PC-9 (cell line): ENCODE data around the gene TRAF3IP1. TPM values are rescaled to one million over a fixed set of nuclear protein-coding genes. Genes with fewer than 3 reads are reported as not detected.

Experiments used
- BruUV-seq: library from RNA; stranded (reverse); fragments of 400-500 nt; replicated peaks from 2 replicates; lab custom pipeline; 2021; lab: Mats Ljungman, UMichigan
- CTCF ChIA-PET: fragments of 300-600 bp; sonication (Branson Sonifier 250); formaldehyde crosslinking; loops from one replicate; lab custom pipeline; 2022; ENCODE audit warnings: antibody characterized with exemption; lab: Charles Lee
- POLR2A ChIA-PET: fragments of 300-600 bp; sonication (Branson Sonifier 250); formaldehyde crosslinking; loops from one replicate; lab custom pipeline; 2022; ENCODE audit warnings: antibody characterized with exemption; ENCODE audit not compliant: unreplicated experiment; lab: Charles Lee
- DNase-seq, 2 experiments: peaks; one replicate each; pipeline versions ENCODE4 v3.0.0 to v3.0.0-alpha.2; 2015 to 2022; ENCODE audit warnings: mixed read lengths in 1 of 2
- H2AFZ ChIP-seq: fragments of 200-600 bp; sonication (generic); 2 replicates; pipeline ENCODE4 v1.8.1; 2017; ENCODE audit warnings: antibody characterized with exemption
- H3F3A ChIP-seq: fragments of 200-600 bp; sonication (generic); 2 replicates; pipeline ENCODE4 v1.8.1; 2017; ENCODE audit warnings: antibody characterized with exemption, mild to moderate bottlenecking, low read depth; ENCODE audit not compliant: insufficient read depth
- H3K27ac ChIP-seq: fragments of 200-600 bp; sonication (generic); 2 replicates; pipeline ENCODE4 v1.6.1; 2016; ENCODE audit warnings: mixed run types
- H3K27me3 ChIP-seq: fragments of 200-600 bp; sonication (generic); 2 replicates; pipeline ENCODE4 v1.6.1; 2016; ENCODE audit warnings: low read depth, mixed run types; ENCODE audit not compliant: insufficient read depth
- H3K36me3 ChIP-seq: fragments of 200-600 bp; sonication (generic); 2 replicates; pipeline ENCODE4 v1.6.1; 2016; ENCODE audit warnings: low read depth, mixed run types
- H3K4me1 ChIP-seq: fragments of 200-600 bp; sonication (generic); replicated peaks from 2 replicates; pipeline ENCODE4 v1.6.1; 2016; ENCODE audit warnings: mixed run types; ENCODE audit not compliant: insufficient read depth
- H3K4me2 ChIP-seq: fragments of 200-600 bp; sonication (generic); 2 replicates; pipeline ENCODE4 v1.6.1; 2017; ENCODE audit warnings: mixed run types
- H3K4me3 ChIP-seq: fragments of 200-600 bp; sonication (generic); 2 replicates; pipeline ENCODE4 v1.6.1; 2016; ENCODE audit warnings: mixed run types
- H3K79me2 ChIP-seq: fragments of 200-600 bp; sonication (generic); 2 replicates; pipeline ENCODE4 v1.6.1; 2017; ENCODE audit warnings: low read depth, mixed run types
- H3K9me2 ChIP-seq: fragments of 200-600 bp; sonication (generic); 2 replicates; pipeline ENCODE4 v1.8.1; 2017; ENCODE audit warnings: mild to moderate bottlenecking; ENCODE audit not compliant: insufficient read depth
- H3K9me3 ChIP-seq: fragments of 200-600 bp; sonication (generic); 2 replicates; pipeline ENCODE4 v1.8.1; 2016; ENCODE audit warnings: low read depth; ENCODE audit not compliant: insufficient read depth
- H4K20me1 ChIP-seq: fragments of 200-600 bp; sonication (generic); 2 replicates; pipeline ENCODE4 v1.8.1; 2017; ENCODE audit not compliant: insufficient read depth
- CTCF ChIP-seq: fragments of 200-600 bp; sonication (generic); conservative IDR thresholded peaks from 2 replicates; pipeline ENCODE4 v1.6.1; 2017; ENCODE audit warnings: mixed run types, antibody characterized with exemption, mild to moderate bottlenecking, moderate library complexity
- EZH2 ChIP-seq: fragments of 200-600 bp; sonication (generic); IDR thresholded peaks from 2 replicates; pipeline ENCODE4 v1.8.0; 2017; ENCODE audit warnings: antibody characterized with exemption, low read depth
- intact Hi-C: fragments of 100-400 bp; cut with micrococcal nuclease; formaldehyde crosslinking; loops from one replicate; pipeline ENCODE4 v1.10.0; 2022; ENCODE audit not compliant: unreplicated experiment
- total RNA-seq: library from RNA; stranded (reverse); gene quantifications from 2 replicates; pipeline ENCODE4 v1.2.3, GENCODE V29; 2021

The TRAF3IP1 gene
- total RNA-seq, 1 experiment from 2014 or later: 51.7 TPM

GRCh38 chr2:238304116-238304515, 16.2 kb upstream of the TRAF3IP1 start:
- no TSS peak for BruUV-seq
- no peak overlapping the region for H2AFZ ChIP-seq
- no peaks in the 10 kb centered on the region for H3K27me3 ChIP-seq
- DNase-seq: no peak
- no peaks in the 10 kb centered on the region for H3K9me3 ChIP-seq
- POLR2A ChIA-PET: interaction anchor here (0.7 kb wide), 1 partner anchor 495 kb away, joined by 4 read pairs; no protein-coding TSS in a partner anchor
- H4K20me1 ChIP-seq: no peaks in the 10 kb centered on the region
- no peak for TF ChIP-seq EZH2
- no peak for TF ChIP-seq CTCF
- H3K79me2 ChIP-seq: no peaks in the 10 kb centered on the region
- intact Hi-C loops: no loop called here
- no peaks in the 10 kb centered on the region for H3K9me2 ChIP-seq
- no peak overlapping the region for H3K4me3 ChIP-seq
- H3K27ac ChIP-seq: no peak overlapping the region
- no peaks in the 10 kb centered on the region for H3F3A ChIP-seq
- CTCF ChIA-PET: interaction anchor here (0.6 kb wide), 1 partner anchor 439 kb away, joined by 6 read pairs; no protein-coding TSS in a partner anchor
- no peaks in the 10 kb centered on the region for H3K36me3 ChIP-seq
- no peak overlapping the region for H3K4me2 ChIP-seq
- H3K4me1 ChIP-seq: no peaks in the 10 kb centered on the region

GRCh38 chr2:238305092-238305862, 15.0 kb upstream of the TRAF3IP1 start:
- Histone ChIP-seq H3K9me3 (no peaks in the 10 kb centered on the region), H3K4me1 (no peaks in the 10 kb centered on the region), H3K4me2 (no peak overlapping the region), H2AFZ (no peak overlapping the region), H3K36me3 (no peaks in the 10 kb centered on the region), H3K27me3 (no peaks in the 10 kb centered on the region), H3K79me2 (no peaks in the 10 kb centered on the region), H4K20me1 (no peaks in the 10 kb centered on the region), H3K9me2 (no peaks in the 10 kb centered on the region), H3F3A (no peaks in the 10 kb centered on the region), H3K4me3 (no peak overlapping the region), H3K27ac (no peak overlapping the region)
- ChIA-PET CTCF (interaction anchor here (0.5 to 1.0 kb wide), 2 partner anchors 21 to 917 kb away, joined by 3 to 12 read pairs; no protein-coding TSS in a partner anchor), POLR2A (interaction anchor here (0.7 kb wide), 1 partner anchor 1108 kb away, joined by 13 read pairs; no protein-coding TSS in a partner anchor)
- intact Hi-C loops: no loop called here
- peak; percentile 56; the same call in 1 of the 2 replicates for TF ChIP-seq CTCF
- TF ChIP-seq EZH2: no peak
- no peak for DNase-seq
- BruUV-seq: no TSS peak

- POLR2A ChIA-PET: no interaction called here
Observed at GRCh38 chr2:238305965-238306671, 14.2 kb upstream of the TRAF3IP1 start.

More at GRCh38 chr2:238305965-238306671, 14.2 kb upstream of the TRAF3IP1 start:
- no peak for TF ChIP-seq EZH2
- TF ChIP-seq CTCF: no peak
- no peaks in the 10 kb centered on the region for H3K9me2 ChIP-seq
- no peaks in the 10 kb centered on the region for H3F3A ChIP-seq
- H3K9me3 ChIP-seq: no peaks in the 10 kb centered on the region
- no peaks in the 10 kb centered on the region for H3K4me1 ChIP-seq
- no peaks in the 10 kb centered on the region for H4K20me1 ChIP-seq
- no peaks in the 10 kb centered on the region for H3K36me3 ChIP-seq
- H3K27ac ChIP-seq: no peak overlapping the region
- intact Hi-C loops: no loop called here
- no TSS peak for BruUV-seq
- no peaks in the 10 kb centered on the region for H3K79me2 ChIP-seq
- no peak overlapping the region for H3K4me3 ChIP-seq
- H3K27me3 ChIP-seq: no peaks in the 10 kb centered on the region; the same call in 1 of the 2 replicates
- CTCF ChIA-PET: no interaction called here
- H3K4me2 ChIP-seq: no peak overlapping the region
- DNase-seq: no peak
- no peak overlapping the region for H2AFZ ChIP-seq
